Measurements from ENCODE around the gene ANXA4.
"Not testable (repeated sequence)": the region's sequence is repeated elsewhere in the genome, so short reads cannot be mapped to it uniquely, and the experiment has no call there.

Gene ANXA4

DNA sequence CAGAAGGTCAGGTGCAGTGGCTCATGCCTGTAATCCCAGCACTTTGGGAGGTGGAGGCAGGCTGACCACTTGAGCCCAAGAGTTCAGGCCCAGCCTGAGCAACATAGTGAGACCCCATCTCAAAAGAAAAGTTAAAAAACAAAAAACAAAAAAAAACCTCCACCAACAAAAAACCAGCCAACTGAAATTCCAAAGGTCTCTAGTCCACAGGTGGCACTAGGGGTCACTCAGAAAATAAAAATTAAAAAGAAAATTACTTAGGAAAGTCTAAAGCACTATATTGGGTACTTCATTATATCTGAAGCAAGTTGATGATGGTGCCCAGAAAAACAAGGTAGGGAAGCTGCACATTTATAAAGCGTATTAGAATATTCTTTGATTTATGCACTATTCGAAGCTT is 26.9 kb downstream of the ANXA4 start:
- in situ Hi-C loops (cut with HindIII; ENCODE audit: low sequenced_read_pairs), result no loop called here
- TF ChIP-seq, protein P1, sequence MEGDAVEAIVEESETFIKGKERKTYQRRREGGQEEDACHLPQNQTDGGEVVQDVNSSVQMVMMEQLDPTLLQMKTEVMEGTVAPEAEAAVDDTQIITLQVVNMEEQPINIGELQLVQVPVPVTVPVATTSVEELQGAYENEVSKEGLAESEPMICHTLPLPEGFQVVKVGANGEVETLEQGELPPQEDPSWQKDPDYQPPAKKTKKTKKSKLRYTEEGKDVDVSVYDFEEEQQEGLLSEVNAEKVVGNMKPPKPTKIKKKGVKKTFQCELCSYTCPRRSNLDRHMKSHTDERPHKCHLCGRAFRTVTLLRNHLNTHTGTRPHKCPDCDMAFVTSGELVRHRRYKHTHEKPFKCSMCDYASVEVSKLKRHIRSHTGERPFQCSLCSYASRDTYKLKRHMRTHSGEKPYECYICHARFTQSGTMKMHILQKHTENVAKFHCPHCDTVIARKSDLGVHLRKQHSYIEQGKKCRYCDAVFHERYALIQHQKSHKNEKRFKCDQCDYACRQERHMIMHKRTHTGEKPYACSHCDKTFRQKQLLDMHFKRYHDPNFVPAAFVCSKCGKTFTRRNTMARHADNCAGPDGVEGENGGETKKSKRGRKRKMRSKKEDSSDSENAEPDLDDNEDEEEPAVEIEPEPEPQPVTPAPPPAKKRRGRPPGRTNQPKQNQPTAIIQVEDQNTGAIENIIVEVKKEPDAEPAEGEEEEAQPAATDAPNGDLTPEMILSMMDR (IDR thresholded peaks at IDR 0.05; ENCODE audit: low read depth, low read length, missing control alignments), result no peak
- DNase-seq (ENCODE audit: low read depth), result no peak
- H3K4me3 ChIP-seq (ENCODE audit: low read depth, low read length), result no peak overlapping the region

DNA sequence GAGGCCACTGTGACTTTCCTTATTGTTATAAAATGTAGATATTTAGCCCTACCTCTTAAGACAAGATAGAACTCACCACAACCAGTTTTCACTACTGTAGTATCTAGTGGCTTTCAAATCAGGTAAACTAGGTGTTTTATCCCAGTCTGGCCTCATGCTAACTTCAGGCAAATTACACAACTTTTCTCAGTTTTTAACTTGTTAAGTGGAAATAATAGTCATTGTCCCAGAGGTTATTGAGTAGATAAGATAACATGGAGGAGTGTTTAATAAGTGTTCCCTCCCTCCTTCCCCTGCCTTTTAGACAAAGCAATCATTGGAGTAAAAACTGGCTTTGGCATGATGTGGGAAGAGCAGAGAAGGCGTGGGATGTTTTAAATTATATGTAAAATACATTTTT is 27.3 kb downstream of the ANXA4 start:
- in situ Hi-C loops (cut with HindIII; ENCODE audit: low sequenced_read_pairs), result no loop called here
- TF ChIP-seq, protein P1 (IDR thresholded peaks at IDR 0.05; ENCODE audit: low read depth, low read length, missing control alignments), result no peak
- DNase-seq (ENCODE audit: low read depth), result no peak
- no peak overlapping the region for H3K4me3 ChIP-seq (ENCODE audit: low read depth, low read length)

DNA sequence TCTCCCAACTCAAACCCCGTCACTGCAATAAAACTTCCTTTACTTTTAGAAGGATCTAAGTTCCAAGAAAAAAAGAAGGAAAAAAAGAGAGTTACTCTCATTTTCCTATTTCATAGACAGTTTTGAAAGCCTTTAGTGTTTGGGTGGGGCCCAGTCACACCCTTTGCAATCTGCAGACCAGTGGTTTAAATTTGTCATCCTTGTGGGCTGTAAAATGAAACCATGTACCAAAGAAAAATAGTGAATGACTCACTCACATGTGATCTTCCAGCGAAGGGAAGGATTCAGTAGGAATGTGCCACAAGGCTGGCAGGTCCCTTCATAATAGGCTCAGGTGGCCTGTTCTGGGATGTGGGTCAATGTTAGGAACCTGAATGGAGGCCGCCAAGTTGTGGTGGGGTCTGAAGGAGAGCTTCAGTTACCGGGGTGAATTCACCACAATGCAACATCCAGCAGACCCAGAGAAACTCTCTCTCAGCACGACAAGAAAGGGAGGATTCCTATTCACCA is 28.3 kb downstream of the ANXA4 start:
- in situ Hi-C loops (cut with HindIII; ENCODE audit: low sequenced_read_pairs), result no loop called here
- DNase-seq (ENCODE audit: low read depth), result peak; percentile 57

DNA sequence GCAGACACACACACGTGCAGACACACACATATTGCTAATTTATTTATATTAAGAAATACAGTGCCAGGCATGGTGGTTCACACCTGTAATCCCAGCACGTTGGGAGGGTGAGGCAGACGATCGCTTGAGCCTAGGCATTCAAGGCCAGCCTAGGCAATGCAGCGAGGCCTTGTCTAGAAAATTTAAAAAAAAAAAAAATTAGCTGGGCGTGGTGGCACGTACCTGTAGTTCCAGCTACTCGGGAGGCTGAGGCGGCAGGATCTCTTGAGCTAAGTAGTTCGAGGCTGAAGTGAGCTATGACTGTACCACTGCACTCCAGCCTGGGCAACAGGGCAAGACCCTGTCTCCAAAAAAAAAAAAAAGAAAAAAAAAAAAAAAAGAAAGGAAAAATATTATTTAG is 28.8 kb downstream of the ANXA4 start:
- in situ Hi-C loops (cut with HindIII; ENCODE audit: low sequenced_read_pairs), result no loop called here
- DNase-seq (ENCODE audit: low read depth), result no peak
- no peak overlapping the region for H3K4me3 ChIP-seq (ENCODE audit: low read depth, low read length)
- TF ChIP-seq, protein P1 (IDR thresholded peaks at IDR 0.05; ENCODE audit: low read depth, low read length, missing control alignments), result no peak

More for the DNA sequence above, 28.3 kb downstream of the ANXA4 start:
- TF ChIP-seq, protein P1 (IDR thresholded peaks at IDR 0.05; ENCODE audit: low read depth, low read length, missing control alignments), result no peak
- no peak overlapping the region for H3K4me3 ChIP-seq (ENCODE audit: low read depth, low read length)

DNA sequence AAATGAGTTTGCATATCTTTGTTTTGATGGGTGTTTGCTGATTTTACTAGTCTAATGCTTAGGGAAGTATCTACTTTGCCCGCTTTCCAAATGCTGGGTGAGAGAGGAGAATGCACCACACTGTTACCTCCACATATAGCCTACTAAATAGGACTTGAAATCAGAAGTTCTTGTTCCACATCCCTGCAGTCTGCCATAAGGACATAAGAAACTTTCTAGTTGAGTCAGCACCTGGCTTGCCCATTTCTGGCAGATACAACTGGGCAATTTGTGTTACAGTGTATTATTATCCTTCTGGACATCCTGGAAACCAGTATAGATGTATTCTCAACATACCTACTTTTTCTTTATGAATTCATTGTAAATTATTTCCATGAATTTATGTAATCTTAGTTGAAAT is 29.5 kb downstream of the ANXA4 start:
- TF ChIP-seq, protein P1 (IDR thresholded peaks at IDR 0.05; ENCODE audit: low read depth, low read length, missing control alignments), result no peak
- in situ Hi-C loops (cut with HindIII; ENCODE audit: low sequenced_read_pairs), result no loop called here
- DNase-seq (ENCODE audit: low read depth), result no peak
- no peak overlapping the region for H3K4me3 ChIP-seq (ENCODE audit: low read depth, low read length)

DNA sequence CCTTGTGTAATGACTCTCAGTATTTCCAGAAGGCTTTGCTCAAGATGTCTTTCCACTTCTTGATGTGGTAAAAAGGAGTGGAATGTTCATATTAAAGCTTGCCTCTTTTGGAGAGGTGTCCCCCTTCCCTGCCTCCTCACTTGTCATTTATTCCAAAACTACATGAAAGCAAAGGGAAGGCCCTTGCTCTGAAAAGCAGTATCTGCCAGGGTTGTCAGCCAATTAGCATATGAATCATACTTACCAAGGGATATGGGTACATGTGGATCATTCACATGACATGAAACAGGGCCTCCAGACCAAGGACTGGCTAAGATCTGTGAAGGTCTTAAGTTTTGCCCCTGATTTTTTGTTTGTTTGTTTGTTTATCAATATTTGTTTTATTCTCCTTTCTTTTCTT is 31.3 kb downstream of the ANXA4 start:
- DNase-seq (ENCODE audit: low read depth), result no peak
- H3K4me3 ChIP-seq (ENCODE audit: low read depth, low read length), result no peak overlapping the region
- in situ Hi-C loops (cut with HindIII; ENCODE audit: low sequenced_read_pairs), result no loop called here
- TF ChIP-seq, protein P1 (IDR thresholded peaks at IDR 0.05; ENCODE audit: low read depth, low read length, missing control alignments), result no peak

DNA sequence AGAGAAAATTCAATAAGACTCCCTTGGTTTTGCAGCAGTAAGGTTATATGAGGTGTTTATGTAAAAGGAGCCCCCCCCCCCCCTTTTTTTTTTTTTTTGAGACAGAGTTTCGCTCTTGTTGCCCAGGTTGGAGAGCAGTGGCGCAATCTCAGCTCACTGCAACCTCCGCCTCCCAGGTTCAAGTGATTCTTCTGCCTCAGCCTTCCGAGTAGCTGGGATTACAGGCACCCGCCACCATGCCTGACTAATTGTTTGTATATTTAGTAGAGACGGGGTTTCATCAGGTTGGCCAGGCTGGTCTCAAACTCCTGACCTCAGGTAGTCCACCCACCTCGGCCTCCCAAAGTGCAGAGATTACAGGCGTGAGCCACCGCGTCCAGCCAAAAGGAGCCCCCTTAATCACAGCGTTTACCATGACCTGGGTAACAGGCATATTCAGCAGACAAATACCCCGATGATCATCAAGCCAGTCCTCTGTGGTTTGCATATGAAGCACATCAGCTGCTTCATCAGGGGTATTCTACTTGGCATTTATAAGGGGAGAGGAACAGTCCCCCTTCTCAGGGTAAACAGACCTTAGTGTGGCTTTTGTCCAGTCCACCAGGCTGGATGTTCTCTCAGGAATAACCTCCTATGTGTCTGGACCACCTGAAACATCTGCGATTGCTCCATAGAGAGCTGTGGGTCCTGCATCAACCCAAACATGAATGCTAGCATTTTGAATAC is 32.5 kb downstream of the ANXA4 start:
- in situ Hi-C loops (cut with HindIII; ENCODE audit: low sequenced_read_pairs); DNase-seq (ENCODE audit: low read depth): not testable (repeated sequence)

More for the DNA sequence above, 32.5 kb downstream of the ANXA4 start:
- H3K4me3 ChIP-seq (ENCODE audit: low read depth, low read length), result not testable (repeated sequence)
